Stimulated activated CD8-positive, alpha-beta memory T cell treated with anti-CD3 and anti-CD28 coated beads, Interleukin-4, amount 100 ng/mL, for 4 hours (primary cell): Measurements from ENCODE around the gene NR6A1.
"Not testable (repeated sequence)": the region's sequence is repeated elsewhere in the genome, so short reads cannot be mapped to it uniquely, and the experiment has no call there.

Source experiments
- DNase-seq, 2 donors: peaks; one replicate each; pipeline ENCODE4 v3.0.0-alpha.2; 2020; ENCODE audit warnings: low read depth in 2 of 2, low spot score in 1 of 2

The NR6A1 gene

DNA sequence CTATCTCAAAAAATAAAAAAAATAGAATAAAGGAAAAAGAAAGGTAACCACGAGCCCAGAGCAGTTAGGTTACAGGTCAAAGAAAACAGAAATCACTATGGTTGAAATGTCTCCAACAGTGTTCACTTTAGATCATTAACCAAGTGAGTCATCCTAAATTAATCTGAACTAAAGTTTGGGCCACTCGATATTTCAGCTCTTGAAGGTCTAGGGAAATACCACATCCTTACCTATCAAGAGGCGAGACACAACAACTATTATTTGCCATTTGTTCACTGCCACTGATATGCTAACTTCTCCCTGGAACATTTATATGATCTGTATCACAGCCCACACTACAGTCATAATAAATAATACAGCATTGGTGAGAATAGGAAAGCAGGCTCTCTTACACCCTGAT is 152.6 kb downstream of the NR6A1 start:
- no peak for DNase-seq

DNA sequence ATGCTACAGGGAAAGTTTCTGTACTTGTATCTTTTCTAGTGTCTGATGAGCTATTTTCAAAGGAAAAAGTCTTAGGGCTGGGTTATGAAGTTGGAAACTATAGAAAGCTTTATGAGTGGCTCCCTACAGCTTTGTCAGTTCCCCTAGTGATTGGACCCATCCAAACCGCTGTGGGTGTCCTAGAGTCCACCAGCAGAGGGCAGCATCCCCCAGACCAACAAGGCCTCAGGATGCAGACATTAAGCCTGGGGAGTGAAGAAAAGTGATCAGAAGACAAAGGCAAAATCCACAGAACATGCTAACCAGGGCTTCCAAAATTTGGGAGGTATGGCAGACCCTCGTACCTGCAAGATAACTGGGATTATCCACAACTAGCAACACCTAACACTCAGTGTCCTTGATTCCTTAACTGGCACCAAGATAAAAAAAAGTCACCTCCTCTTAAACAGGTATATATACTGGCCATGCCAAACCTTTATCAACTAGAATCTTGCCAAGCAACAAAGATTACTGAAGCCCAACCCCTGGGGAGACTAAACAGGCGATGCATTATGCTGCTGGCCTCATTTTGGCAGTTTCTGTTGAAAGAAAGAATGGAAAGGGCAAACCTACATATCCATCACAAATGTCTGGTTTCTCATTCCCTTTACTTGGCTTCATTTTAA is 153.5 kb downstream of the NR6A1 start:
- peak; percentile 45 to 52 for DNase-seq

DNA sequence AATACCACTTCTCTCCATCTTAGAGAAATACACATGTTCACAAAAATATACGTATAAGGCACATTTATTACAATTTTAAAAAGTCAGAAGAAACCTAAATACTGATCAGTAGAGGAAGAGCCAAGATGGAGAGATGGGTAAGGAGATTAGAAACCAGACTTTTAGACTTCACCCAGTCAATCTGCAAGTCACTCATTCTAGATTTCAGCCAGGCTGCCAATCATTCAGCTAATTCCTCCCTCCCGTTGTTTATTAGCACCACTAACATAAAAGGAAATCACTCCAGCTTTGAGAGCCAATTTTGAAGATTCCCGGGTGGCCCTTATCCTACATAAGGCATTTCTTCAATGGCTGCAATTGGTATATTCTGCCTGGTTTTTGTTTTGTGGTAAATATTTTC is 154.2 kb downstream of the NR6A1 start:
- DNase-seq: no peak

DNA sequence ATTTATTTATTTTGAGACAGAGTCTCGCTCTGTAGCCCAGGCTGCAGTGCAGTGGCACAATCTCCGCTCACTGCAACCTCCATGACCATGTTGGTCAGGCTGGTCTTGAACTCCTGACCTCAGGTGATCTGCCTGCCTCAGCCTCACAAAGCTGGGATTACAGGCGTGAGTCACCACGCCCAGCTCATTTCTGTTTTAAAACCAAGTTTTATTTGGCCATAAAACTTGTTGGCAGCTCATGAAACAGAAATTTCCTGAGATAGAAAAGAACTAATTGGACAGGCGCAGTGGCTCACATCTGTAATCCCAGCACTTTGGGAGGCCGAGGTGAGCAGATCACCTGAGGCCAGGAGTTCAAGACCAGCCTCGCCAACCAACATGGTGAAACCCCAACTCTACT is 155.3 kb downstream of the NR6A1 start:
- not testable (repeated sequence) for DNase-seq

DNA sequence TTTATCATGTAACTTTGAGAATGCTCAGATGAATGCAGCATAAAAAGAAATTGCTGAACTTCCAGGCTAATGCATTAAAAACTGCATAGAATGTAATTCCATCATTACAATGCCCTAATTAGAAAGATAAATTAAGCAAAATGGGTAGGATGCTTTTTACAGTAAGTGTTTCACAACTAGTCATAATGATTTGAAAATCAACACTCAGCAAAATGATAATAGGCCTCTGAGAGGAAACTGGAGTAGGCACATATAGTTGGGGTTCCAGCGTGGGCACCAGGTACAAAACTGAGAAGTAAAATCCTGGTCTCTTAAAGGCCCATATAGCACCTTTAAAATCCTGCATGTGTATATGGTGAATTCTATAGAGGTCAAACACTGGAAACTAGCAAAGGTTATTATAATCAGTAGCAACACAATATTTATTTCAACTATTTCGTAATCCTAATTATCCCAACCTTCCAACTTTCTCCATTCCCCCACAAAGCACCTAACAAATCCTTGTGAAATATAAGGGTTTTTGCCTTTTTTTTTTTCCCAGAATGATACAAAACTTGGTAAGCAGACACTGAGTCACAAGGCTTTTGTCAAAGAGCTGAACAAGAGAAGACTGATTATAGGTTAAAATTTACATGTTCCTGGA is 155.9 kb downstream of the NR6A1 start:
- no peak for DNase-seq

DNA sequence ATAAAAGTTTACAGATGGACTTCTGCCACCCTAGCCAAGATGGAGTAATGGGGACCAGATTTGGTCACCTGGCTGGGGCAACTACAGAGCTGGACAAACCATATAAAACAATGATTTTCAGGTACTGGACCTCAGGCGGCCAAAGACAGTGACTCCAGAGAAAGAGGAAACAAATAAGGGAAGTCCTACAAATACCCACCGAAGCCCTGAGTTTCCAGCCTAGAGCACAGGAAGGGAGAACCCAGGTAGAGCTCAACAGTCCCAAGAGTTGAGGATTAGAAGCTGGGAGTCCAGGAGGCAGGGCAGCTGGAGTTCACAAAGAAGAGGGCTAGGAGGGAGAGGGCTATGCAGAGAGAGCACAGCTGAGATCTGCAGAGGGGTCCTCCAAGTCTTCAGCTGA is 157.3 kb downstream of the NR6A1 start:
- no peak for DNase-seq

DNA sequence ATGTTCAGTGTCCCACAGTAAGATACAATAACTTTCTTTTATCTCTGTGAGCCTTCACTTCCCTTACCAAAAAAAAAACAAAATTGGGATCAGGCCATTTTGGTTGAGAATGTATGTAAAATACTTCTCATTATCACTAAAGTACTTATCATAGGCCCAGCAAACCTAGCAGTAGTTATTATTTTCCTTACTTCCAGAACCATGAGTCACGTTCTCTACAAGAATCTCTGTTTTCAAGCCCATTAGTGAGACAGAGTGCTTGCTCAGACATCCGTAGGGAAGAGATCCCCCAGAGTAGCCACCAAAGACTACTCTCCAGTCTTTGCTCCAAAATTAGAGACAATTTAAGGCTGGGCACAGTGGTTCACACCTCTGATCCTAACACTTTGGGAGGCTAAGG is 160.0 kb downstream of the NR6A1 start:
- no peak for DNase-seq

DNA sequence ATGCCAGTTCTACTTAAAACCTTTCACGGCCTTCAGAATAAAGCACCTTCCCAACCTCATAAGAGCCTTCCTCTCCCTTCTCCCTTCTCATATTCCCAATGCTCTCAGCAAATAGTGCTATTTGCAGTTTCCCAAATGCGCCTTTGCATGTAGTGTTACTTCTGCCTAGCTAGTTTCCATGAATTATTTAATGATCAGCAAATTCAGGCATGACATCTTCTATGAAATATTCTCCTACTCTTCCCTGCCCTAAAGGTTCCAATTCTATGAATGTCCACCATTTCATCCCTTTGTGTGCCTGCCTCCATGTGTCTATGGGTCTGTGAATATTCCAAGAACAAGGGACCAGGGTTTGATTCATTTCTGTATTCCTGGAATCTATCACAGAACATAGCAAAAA is 165.1 kb downstream of the NR6A1 start:
- DNase-seq: no peak

DNA sequence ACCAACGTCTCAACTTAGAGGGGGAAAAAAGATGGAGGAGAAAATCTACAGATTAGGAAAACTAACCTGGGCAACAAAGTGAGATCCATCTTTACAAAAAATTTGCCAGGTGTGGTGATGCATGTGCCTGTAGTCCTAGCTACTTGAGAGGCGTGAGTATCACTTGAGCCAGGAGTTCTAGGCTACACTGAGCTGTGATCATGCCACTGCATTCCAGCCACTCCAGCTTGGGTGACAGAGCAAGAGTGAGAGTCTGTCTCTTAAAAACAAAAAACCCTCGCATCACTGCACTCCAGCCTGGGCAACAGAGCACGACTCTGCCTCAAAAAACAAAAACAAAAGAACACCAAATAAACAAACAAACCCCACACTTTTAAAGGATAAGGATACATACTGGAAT is 165.9 kb downstream of the NR6A1 start:
- DNase-seq: no peak

DNA sequence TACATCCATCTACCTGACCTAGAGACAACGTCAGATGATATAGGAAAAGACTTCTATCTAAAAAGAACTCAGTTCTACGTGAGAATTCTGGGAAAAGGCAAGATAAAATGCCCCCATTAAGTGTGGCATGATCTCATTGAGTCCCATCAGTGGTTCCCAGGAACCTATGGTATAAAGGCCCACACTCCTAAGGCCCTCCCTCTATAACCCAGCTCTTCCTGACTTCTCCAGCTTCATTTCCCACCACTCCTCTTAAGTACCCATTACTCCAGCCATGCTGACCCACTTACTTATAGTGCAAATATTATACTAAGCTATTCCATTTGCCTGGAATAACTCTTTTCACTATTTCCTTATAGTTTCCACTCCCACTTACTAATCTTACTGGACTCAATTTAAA is 168.5 kb downstream of the NR6A1 start:
- DNase-seq: no peak

DNA sequence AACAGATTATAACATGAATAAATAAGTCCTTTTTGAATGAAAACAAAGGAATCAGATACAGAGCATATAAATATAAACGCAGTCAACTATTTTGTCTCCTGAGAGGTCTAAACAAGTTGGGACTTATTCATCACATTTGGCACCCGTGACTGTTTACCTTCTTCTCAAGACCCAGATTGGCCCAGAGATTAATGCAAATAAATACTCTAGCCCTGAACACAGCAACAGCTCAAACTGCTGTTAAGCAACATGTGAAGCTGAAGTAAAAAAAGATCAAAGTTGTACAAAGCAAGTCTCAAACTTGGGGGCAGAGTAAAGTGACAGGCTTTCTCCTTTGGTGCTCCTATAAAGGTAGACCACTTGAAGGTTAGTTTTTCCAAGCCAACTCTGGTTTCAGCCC is 168.9 kb downstream of the NR6A1 start:
- no peak for DNase-seq

DNA sequence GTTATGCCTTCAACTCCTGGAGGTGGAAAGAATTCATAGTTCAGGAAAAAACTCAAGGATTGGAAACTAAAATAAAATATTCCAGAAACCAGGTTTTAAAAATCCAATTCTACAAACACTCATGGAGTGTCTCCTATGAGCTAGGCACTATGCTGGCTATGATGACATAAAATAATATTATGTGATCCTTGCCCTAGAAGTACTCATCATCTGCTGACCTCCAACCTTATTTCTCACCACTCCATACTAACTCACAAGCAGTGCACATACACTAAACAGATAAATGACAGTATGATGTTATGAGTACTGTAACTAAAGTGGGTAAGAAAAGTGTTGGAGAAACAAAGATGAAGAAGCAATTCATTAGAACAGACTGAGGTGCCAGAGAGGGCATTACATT is 170.7 kb downstream of the NR6A1 start:
- no peak for DNase-seq

DNA sequence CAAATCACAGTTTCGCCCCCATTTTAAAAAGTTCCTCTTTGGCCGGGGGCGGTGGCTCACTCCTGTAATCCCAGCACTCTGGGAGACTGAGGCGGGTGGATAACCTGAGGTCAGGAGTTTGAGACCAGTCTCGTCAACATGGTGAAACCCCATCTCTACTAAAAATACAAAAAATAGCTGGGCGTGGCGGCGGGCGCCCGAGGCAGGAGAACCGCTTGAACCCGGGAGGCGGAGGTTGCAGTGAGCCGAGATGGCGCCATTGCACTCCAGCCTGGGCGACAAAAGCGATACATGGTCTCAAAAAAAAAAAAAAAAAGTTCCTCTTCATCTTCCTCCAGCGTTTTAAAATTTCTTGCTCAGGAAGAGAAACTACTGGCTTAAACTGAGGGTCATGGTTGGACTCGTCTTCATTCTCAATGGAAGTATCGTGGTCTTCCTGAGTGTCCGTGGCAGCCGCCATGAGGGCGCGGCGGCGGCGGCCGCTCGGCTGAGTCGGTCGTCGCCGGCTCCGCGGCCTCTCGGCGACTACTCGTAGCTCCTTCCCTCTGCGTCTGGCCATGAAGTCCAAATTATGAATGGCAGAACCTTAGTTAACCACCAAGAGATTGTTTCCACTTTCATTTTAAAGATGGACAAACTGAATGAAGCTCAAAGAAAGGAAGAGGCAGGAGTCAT is 171.9 kb downstream of the NR6A1 start:
- DNase-seq: no peak

DNA sequence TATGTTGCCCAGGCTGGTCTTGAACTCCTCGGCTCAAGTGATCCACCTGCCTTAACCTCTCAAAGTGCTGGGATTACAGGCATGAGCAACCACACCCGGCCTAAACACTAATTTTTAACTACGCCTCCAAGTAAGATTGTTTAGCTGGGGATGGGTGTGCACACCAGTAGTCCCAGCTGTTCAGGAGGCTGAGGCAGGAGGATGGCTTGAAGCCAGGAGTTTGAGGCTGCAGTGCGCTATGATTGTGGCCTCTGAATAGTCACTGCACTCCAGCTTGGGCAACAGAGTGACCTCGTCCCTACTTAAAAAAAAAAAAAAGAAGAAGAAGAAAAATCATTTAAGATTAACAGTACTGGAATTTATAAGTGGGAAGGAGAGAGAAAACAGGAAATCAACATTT is 173.1 kb downstream of the NR6A1 start:
- DNase-seq: no peak

DNA sequence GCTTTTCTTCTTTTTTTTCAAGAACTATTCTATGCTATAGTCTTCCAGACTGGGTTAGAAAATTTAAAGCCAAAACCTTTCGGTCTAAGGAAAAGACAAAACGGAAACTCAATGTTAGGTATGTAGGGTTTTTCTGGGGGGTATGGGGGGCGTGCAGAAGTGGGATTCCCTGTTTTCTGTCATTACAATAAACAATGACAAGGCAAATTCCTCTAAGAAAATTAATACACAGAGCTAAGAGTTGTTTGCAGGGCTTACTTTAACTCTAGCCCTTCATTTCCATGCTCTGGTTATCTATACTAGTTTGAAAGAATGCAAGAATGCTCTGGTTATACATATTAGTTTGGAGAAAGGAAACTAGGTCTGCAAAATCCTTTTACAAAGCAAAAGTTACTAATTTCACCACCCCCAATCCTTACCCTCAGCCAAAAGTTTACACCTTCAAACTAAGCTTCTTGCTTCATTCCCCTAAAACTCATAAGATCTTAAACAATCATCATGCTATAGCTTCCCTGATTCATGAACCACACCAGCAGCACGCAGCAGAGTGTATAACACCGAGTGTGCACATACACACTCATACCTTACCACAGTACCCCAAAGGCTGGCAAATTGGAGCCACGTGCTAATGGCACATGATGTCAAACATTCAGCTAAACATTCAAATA is 174.8 kb downstream of the NR6A1 start:
- no peak for DNase-seq

DNA sequence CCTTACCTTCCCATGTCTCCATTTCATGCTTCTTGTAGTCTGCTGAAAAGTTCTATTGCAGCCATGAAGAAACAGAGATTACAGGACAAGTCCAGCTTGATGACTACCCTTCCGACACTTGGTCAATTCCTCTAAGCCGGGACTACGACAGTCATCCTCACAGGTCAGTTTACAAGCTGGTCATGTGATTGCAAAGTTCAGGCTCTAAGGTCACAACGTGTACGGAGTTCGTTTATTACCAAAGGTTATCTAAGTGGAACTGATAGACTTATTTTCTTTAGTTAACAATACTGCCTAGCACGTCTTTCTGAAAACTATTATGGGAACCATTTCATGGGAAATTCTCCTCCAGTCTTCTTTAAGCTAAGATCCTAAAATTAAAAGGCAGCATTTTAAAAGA is 175.4 kb downstream of the NR6A1 start:
- no peak for DNase-seq

DNA sequence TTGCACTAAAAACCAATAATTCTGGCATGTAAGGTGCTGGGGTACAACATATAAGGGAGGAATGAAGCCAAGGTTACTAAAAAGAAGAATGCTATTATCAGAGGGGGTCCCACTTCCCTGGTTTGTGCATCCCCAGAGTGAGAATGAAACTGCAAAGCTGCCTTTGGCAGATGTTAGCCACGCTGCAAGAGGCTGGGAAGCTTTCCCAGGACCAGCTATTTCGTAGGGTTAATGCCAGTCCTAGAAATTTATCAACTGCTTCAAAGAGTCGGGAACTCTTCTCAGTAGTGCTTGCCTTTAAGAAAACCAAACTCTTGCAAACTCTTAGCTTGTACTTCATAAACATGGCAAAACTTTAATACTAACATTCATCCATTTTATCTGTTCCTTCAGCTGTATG is 176.4 kb downstream of the NR6A1 start:
- no peak for DNase-seq

DNA sequence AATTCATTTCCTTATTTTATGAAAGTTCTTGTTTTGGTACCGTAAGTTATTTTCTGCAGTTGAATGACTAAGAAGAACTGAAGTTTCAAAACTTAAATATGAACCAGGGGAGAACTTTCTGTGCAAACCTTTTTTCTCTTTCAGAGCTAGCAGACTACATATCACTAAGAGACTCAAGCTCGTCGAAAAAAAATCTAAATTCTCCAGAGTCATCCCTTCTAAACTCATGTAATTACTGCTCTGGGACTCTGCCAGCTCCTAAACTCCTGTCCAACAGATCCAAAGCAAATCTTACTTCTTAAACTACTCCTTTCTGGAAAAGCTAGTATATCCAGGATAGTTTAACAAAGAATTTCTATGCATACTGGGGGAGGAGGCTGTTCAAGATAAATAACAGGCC is 176.9 kb downstream of the NR6A1 start:
- DNase-seq: no peak

DNA sequence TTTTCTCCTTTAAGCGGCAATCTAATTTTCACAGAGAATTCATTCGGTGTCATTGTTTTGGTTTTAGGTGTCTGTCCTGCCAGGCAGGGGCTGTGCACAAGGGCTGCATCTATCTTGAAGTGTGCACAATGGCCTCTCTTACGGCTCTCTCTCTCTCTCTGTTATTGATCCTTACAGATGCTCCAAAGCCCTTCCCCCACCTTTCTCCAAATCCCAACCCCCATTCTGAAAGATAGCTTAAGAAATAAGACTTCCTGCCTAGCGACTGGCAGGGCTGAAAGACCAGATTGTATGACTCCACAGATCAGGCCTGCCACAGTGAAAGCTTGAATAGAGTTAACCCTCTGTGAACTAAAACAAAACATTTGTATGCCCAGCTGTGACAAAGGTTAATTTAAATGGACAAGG is 177.5 kb downstream of the NR6A1 start:
- no peak for DNase-seq

DNA sequence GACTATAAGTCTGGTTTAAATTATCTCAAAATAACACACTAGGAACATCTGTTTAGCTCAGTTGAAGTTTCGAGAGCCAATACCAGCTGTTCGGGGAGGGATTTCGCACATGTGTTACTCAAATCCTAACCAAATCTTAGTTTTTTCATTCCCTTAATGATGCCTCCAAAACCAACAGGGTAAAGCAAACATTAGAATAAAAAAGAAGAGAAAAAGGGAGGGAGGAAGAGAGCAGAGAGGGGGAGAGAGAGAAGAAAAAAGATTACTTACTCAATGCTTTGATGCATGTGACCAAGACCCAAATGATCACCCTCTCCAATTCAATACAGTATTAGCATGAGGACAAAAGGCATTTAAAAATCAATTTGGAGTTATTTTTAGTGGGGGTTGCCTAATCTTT is 177.9 kb downstream of the NR6A1 start:
- no peak for DNase-seq

DNA sequence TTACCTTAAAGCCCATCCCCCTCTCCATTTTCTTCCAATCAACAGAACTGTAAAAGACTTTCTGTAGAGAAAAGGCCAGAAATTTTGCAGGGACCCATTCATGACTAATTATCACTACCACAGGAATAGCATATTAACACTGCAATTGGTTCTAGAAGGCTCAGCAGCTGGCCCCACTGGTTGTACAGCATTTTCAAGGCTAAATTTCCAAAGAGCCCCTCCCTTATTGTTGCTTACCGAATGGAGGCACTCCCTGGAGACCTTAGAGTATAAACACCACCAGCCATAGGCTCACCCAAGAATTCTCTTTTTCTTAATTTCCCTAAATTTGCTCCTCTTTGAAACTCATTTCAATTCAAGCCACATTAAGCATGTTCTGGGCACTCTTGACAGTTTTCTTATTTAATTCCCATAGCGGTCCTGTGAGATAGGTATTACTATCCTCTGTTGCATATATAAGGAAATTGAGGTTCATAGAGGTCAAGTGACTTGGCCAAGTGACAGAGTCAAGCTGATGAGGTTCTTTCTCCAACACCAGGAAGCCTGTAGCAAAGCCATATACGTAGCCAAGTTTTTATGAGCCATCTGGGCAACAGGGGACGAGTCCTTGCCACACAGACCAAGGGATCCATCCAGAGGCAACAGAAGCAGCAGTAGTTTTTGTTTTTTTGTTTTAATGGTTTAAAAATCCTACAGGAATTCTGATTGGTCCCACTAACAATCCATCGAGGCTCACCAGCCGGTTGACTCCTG is 180.0 kb downstream of the NR6A1 start:
- DNase-seq: no peak
